HG02870 (cell line): ENCODE measurements around the gene NEXN.
"Not testable (repeated sequence)": the region's sequence is repeated elsewhere in the genome, so short reads cannot be mapped to it uniquely, and the experiment has no call there.

Experiments
- ATAC-seq: cut with Tn5 transposase; IDR thresholded peaks from one replicate; pipeline ENCODE4 v1.9.1; 2021; ENCODE audit warnings: mild to moderate bottlenecking, moderate library complexity; ENCODE audit not compliant: unreplicated experiment

The NEXN gene

GRCh38 chr1:77905603-77906002 is 17.2 kb downstream of the NEXN start:
- no peak for ATAC-seq

GRCh38 chr1:77906019-77906545 is 17.7 kb downstream of the NEXN start:
- ATAC-seq, result no peak

- no peak for ATAC-seq
Observed at GRCh38 chr1:77906624-77907023, 18.2 kb downstream of the NEXN start.

GRCh38 chr1:77910116-77910515 is 21.7 kb downstream of the NEXN start:
- ATAC-seq, result no peak

DNA sequence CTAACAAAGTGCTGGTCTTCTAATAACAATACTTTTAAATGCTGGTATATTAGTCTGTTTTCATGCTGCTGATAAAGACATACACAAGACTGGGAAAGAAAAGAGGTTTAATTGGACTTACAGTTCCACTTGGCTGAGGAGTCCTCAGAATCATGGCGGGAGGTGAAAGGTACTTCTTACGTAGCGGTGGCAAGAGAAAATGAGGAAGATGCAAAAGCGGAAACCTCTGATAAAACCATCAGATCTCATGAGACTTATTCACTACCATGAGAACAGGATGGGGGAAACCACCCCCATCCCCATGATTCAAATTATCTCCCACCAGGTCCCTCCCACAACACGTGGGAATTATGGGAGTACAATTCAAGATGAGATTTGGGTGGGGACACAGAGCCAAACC is 30.5 kb downstream of the NEXN start:
- ATAC-seq, result not testable (repeated sequence)

GRCh38 chr1:77925518-77925917 is 37.1 kb downstream of the NEXN start:
- ATAC-seq, result no peak

DNA sequence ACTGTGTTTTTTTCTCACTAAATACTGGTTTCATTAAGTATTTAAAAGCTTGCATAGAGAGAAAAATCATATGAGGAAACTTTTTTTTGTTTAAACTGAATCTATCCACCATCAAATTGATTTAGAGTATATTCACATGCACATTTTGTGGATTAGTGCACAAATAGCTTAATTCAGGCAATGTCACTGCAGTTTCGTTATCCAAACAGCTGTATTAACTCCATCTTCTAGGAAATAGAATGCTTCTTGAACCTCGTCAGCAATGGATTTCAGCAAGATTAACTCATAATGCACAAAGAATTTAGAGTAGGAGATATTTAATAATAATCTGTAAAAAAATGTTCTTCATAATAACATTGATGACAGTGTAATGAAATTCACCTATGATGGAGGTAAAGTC is 37.5 kb downstream of the NEXN start:
- no peak for ATAC-seq

DNA sequence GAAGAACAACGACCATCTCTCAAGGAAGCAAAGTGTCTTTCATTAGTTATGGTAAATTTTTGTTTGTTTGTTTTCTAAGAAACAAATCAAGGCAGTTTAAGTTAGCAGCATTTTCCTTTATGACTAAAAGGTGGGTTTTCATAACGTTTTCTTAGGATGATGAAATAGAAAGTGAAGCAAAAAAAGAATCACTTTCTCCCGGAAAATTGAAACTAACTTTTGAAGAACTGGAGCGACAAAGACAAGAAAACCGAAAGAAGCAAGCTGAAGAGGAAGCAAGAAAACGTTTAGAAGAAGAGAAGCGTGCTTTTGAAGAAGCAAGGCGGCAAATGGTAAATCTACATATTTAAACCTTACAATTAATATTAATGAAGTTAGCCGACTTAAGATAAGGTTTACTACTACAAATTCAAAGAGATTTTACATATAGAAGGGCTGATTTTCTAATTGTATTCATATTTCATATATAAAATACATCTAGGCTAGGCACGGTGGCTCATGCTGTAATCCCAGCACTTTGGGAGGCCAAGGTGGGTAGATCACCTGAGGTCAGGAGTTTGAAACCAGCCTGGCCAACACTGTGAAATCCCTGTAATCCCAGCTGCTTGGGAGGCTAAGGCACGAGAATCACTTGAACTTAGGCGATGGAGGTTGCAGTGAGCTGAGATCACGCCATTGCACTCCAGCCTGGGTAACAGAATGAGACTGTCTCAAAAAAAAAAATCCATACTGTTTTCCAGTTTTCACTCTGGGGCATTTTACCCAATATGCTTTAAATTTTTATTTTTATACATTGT is 38.3 kb downstream of the NEXN start:
- ATAC-seq, result peak; percentile 57

GRCh38 chr1:77927414-77927813 is 39.0 kb downstream of the NEXN start:
- no peak for ATAC-seq

DNA sequence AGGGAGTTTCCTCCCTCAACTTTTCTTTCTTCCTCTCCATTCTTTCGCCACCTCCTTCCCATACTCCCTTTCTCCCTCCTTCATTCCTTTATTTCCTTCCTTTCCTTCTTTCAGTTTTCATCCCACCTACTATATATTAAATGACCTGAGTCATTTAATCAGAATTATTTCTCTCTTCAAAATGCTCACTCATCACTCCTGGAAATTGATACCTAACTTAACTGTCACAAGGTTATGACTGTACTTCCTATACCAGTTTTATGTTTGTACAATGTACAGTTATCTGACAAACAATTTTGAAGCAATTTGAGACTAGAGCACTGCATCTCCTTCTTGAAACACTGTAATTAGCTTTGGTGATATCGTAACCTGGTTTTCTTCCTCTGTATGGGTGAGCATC is 41.4 kb downstream of the NEXN start:
- no peak for ATAC-seq

- no peak for ATAC-seq
Observed at GRCh38 chr1:77938651-77939050, 50.2 kb downstream of the NEXN start.

DNA sequence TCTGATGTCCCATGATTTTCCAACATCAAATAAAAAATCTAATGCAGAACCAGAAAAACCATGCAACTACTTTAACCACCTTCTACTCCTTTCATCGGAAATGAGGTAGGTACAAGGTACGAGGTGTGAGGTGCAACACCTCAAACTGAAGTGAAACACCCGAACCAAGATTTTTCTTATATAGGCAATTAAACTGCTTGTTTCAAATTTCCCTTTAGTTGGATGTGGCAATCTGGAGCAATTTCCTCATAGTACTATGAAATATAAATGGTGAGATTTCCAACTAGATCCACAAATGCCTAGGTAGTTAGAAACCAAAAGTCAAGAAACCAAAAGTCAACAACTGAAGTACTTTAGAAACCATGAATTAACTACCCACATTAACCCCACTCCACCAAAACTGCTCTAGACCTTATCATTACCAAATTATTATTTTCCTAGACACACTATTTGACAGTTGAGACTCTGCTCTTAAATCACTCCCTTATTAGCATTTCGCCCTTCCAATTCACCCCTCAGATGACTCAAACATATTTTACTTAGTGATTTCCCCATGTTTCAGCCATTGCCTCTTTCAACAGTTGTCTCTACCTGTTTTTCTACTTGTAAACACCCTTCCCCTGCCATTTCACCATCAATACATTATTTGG is 52.6 kb downstream of the NEXN start:
- ATAC-seq, result no peak

GRCh38 chr1:77942400-77943140 is 54.1 kb downstream of the NEXN start:
- ATAC-seq, result no peak

DNA sequence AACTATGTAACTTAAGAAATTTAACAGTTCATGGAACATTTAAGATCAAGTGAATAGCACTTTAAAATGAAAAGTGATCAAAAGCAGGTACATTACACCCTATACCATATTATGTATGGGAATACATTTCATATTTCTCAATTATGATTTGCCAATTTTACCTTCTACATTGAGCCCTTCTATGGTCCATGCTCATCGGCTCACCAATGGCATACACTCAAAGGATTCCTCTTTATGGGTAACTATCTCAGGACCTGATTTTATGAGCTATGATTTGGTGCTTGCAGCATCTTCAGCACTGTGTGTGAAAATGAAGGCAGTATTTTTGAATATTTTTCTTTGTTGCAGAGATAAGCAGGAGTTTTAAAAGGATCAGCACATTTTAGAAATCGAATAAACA is 56.9 kb downstream of the NEXN start:
- ATAC-seq, result no peak

DNA sequence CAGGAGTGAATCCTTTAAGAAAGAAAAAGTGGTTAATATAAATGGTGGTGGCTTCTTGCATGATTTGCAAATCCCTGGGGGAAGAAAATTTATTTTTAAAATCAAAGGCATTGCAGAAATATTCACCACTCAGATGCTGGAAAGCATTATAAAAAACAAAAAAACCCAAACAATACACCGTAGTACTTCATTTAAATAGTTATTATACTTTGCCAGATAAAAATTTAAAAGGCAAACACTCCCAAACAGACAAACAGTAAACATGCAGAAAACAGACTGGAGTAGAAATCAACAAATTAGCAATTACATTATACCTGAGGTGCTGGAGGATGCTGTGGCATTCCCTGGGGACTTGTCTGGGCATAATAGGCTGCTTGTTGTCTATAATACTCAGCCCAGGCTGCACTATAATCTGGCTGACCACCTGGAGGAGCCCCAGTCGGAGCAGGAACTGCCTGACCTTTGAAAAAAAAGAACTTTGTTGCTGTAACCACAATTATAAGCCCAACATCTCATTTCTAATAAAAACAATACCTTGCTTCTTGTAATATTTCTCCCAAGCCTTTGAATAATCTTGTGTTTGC is 60.5 kb downstream of the NEXN start:
- ATAC-seq, result no peak

- peak; percentile 61 for ATAC-seq
Observed at GRCh38 chr1:77950873-77951272, 62.4 kb downstream of the NEXN start.

GRCh38 chr1:77951328-77951727 is 62.9 kb downstream of the NEXN start:
- no peak for ATAC-seq

GRCh38 chr1:77953907-77954306 is 65.5 kb downstream of the NEXN start:
- no peak for ATAC-seq

DNA sequence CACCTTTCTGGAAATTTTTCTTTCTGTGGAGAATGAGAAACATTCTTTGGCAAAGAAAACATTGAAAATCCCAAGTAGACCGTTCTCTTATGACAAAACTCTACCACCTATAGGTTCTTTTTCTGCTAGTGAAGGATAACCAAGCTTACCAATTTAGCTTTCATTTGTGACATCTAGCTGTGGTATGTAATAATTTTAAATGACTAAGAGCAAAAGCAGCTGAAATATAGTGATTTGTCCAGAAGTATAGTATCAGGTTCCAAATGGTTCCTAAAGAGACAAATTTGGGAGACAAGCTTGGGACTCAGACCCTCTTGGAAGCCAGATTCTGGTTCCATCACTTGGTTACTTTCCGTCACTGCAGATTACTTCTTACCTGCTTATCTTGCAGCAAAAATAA is 66.1 kb downstream of the NEXN start:
- no peak for ATAC-seq

GRCh38 chr1:77955709-77956108 is 67.3 kb downstream of the NEXN start:
- no peak for ATAC-seq

DNA sequence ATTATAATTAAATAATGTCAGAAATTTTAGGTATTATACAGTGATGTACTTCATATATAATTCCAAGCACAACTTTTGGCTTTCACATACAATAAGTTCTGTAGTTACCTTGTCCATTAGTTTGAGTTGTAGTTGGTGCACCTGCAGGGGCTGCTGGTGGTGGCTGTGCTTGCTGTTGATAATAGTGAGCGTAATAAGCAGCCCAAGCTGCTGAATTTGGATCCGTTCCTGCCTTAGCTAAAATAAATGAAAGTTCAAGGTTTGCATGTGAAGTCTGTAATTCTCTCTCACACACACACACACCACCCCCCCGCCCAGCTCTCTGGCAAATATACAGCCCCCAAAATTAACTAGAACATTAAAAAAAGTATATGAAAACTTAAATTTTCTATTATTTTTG is 68.0 kb downstream of the NEXN start:
- no peak for ATAC-seq
